Stimulated activated CD4-positive, alpha-beta T cell treated with anti-CD3 and anti-CD28 coated beads, Interleukin-2, amount 100 ng/mL, for 48 hours (primary cell): ENCODE data around the gene C4orf54.

ENCODE experiments used
- DNase-seq, 2 donors: peaks; one replicate each; pipeline ENCODE4 v3.0.0-alpha.2; 2020

The C4orf54 gene

GRCh38 chr4:99651811-99652485 lies 5.7 kb downstream of the C4orf54 start:
- no peak for DNase-seq

GRCh38 chr4:99651016-99651769 lies 6.4 kb downstream of the C4orf54 start:
- no peak for DNase-seq

- DNase-seq = no peak
These were observed 7.8 kb downstream of the C4orf54 start for GRCh38 chr4:99649778-99650177.

- DNase-seq = no peak
These were observed 8.4 kb downstream of the C4orf54 start for GRCh38 chr4:99649208-99649607.

GRCh38 chr4:99648321-99648720 lies 9.3 kb downstream of the C4orf54 start:
- no peak for DNase-seq

GRCh38 chr4:99647071-99647470 lies 10.6 kb downstream of the C4orf54 start:
- DNase-seq = no peak

- DNase-seq = no peak
These were observed 12.0 kb downstream of the C4orf54 start for GRCh38 chr4:99645638-99646037.

GRCh38 chr4:99645036-99645435 lies 12.6 kb downstream of the C4orf54 start:
- DNase-seq = no peak

GRCh38 chr4:99644453-99644852 lies 13.2 kb downstream of the C4orf54 start:
- DNase-seq = no peak

- DNase-seq = no peak
These were observed 14.7 kb downstream of the C4orf54 start for GRCh38 chr4:99642725-99643489.

- DNase-seq = no peak
These were observed 17.0 kb downstream of the C4orf54 start for GRCh38 chr4:99640676-99641075.

GRCh38 chr4:99637174-99637573 lies 20.5 kb downstream of the C4orf54 start:
- no peak for DNase-seq

- no peak for DNase-seq
These were observed 21.2 kb downstream of the C4orf54 start for GRCh38 chr4:99636422-99636821.

- DNase-seq = no peak
These were observed 22.0 kb downstream of the C4orf54 start for GRCh38 chr4:99635601-99636000.

GRCh38 chr4:99634742-99635360 lies 22.8 kb downstream of the C4orf54 start:
- no peak for DNase-seq

GRCh38 chr4:99633772-99634171 lies 23.9 kb downstream of the C4orf54 start:
- DNase-seq = no peak

- no peak for DNase-seq
These were observed 26.7 kb downstream of the C4orf54 start for GRCh38 chr4:99630857-99631360.

GRCh38 chr4:99629962-99630554 lies 27.6 kb downstream of the C4orf54 start:
- DNase-seq = no peak

- no peak for DNase-seq
These were observed 29.6 kb downstream of the C4orf54 start for GRCh38 chr4:99628040-99628439.

GRCh38 chr4:99625369-99625768 lies 32.3 kb downstream of the C4orf54 start:
- no peak for DNase-seq

GRCh38 chr4:99624141-99624719 lies 33.4 kb downstream of the C4orf54 start:
- DNase-seq = no peak

GRCh38 chr4:99622341-99622740 lies 35.3 kb downstream of the C4orf54 start:
- no peak for DNase-seq
